ENCODE measurements around the gene CHST3. TPM values are rescaled to one million over a fixed set of nuclear protein-coding genes. Genes with fewer than 3 reads are reported as not detected.

The CHST3 gene
- total and polyA plus RNA-seq, 4 donors, result 2.2 to 13.7 (median 8.0) TPM

DNA sequence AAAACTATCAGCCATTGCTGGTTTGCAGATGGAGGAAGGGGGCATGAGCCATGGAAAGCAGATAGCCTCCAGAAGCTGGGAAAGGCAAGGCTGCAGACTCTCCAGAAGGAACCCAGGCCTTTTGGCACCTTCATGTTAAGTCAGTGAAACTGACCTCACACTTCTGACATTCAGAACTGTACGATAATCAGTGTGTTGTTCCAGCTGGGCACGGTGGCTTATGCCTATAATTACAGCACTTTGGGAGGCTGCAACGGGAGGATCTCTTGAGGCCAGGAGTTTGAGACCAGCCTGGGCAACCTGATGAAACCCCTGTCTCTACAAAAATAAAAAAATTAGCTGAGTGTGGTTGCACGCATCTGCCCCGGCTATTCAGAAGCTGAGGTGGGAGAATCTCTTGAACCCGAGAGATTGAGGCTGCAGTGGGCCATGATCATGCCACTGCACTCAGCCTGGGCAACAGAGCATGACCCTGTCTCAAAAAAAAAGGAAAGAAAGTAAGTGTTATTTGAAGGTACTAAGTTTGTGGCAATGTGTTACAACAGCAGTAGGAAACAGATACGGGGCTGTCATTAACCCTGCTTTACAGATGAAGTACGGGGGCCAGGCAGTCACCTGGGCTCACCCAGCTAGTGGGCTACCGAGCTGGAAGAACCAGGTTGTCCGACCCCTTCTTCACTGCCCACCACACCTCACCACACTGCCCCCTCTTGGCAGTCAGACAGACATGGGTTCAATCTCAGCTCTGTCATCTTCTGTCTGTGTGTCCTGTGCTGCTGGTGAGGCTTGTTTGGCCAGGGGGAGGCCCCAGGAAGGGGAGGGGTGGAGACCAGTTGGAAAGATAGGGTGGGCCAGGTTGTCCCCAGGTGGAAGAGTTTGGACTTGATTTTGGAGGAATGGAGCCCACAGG is 18.3 kb downstream of the CHST3 start:
- no peak for TF ChIP-seq CTCF (IDR thresholded peaks at IDR 0.05; ENCODE audit: control extremely low read depth, extremely low read depth)
- ATAC-seq (ENCODE audit: insufficient read depth, low FRiP score), result no peak
- Histone ChIP-seq H3K9ac (ENCODE audit: insufficient read depth in 1 of 2, low read length in 2 of 2) (no peak overlapping the region), H3K36me3 (ENCODE audit: control insufficient read depth in 4 of 4, insufficient read depth in 4 of 4, low read length in 4 of 4) (no peaks in the 10 kb centered on the region), H3K27ac (ENCODE audit: low read depth in 1 of 2, low read length in 1 of 2) (peak overlapping the region in 1 of 2 donors; percentile 15), H3K9me3 (ENCODE audit: control insufficient read depth in 4 of 4, insufficient read depth in 3 of 4, low read length in 3 of 4) (no peaks in the 10 kb centered on the region), H3K27me3 (ENCODE audit: control insufficient read depth in 3 of 3, insufficient read depth in 3 of 3, low read length in 2 of 3) (no peaks in the 10 kb centered on the region), H3K4me3 (no peak overlapping the region), H3K4me1 (ENCODE audit: control insufficient read depth in 5 of 5, insufficient read depth in 5 of 5, low read length in 5 of 5) (peaks cover 34 to 84% (median 50%) of the 10 kb centered on the region in 5 donors)
- DNase-seq, result no peak
- 84 to 95% methylated on average over 10 of the region's 10 CpGs for WGBS, 2 donors

GRCh38 chr10:71984126-71984808 is 20.1 kb downstream of the CHST3 start:
- no peak overlapping the region for H3K9ac ChIP-seq (ENCODE audit: insufficient read depth in 1 of 2, low read length in 2 of 2)
- no peaks in the 10 kb centered on the region for H3K36me3 ChIP-seq (ENCODE audit: control insufficient read depth in 4 of 4, insufficient read depth in 4 of 4, low read length in 4 of 4)
- H3K4me3 ChIP-seq, result no peak overlapping the region
- peaks cover 29 to 76% (median 50%) of the 10 kb centered on the region in 5 donors for H3K4me1 ChIP-seq (ENCODE audit: control insufficient read depth in 5 of 5, insufficient read depth in 5 of 5, low read length in 5 of 5)
- ATAC-seq (ENCODE audit: insufficient read depth, low FRiP score), result no peak
- peak overlapping the region in 1 of 2 donors; percentile 58 for H3K27ac ChIP-seq (ENCODE audit: low read depth in 1 of 2, low read length in 1 of 2)
- no peaks in the 10 kb centered on the region for H3K9me3 ChIP-seq (ENCODE audit: control insufficient read depth in 4 of 4, insufficient read depth in 3 of 4, low read length in 3 of 4)
- H3K27me3 ChIP-seq (ENCODE audit: control insufficient read depth in 3 of 3, insufficient read depth in 3 of 3, low read length in 2 of 3), result no peaks in the 10 kb centered on the region
- no peak for TF ChIP-seq CTCF (IDR thresholded peaks at IDR 0.05; ENCODE audit: control extremely low read depth, extremely low read depth)
- DNase-seq, result no peak
- 87 to 95% methylated on average over 15 of the region's 15 CpGs for WGBS, 2 donors

DNA sequence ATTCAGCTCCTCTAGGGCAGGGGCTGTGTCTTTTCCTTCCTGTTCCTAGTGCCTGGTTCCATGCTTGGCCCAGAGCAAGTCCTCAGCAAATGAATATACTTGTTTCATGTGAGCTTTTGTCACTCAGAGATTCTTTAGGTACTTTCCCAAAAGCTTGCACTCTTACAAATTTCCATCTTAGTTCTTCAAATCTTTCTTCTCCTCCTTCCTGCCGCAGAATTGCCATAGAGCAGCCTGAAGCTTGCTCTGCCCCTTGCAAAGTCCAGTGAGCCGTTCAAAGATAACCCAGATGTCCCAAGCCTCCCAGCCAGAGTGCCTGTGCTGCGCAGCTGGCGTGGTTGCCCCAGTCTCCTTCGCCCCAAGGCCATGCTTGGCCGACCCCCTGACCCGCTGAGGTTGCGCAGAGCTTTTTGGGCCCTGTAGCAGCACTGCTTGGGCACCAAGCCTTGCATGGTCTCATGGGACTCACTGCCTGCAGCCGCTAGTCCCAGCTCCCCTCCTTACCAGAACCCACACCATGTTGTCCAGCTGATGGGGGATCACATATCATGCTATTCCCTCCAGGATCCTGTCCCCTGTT is 20.7 kb downstream of the CHST3 start:
- H3K9ac ChIP-seq (ENCODE audit: insufficient read depth in 1 of 2, low read length in 2 of 2), result peak overlapping the region in 1 of 2 donors; percentile 13
- no peaks in the 10 kb centered on the region for H3K27me3 ChIP-seq (ENCODE audit: control insufficient read depth in 3 of 3, insufficient read depth in 3 of 3, low read length in 2 of 3)
- ATAC-seq (ENCODE audit: insufficient read depth, low FRiP score), result no peak
- no peaks in the 10 kb centered on the region for H3K36me3 ChIP-seq (ENCODE audit: control insufficient read depth in 4 of 4, insufficient read depth in 4 of 4, low read length in 4 of 4)
- WGBS, 2 donors, result 89 to 91% methylated on average over 9 of the region's 9 CpGs
- H3K9me3 ChIP-seq (ENCODE audit: control insufficient read depth in 4 of 4, insufficient read depth in 3 of 4, low read length in 3 of 4), result no peaks in the 10 kb centered on the region
- TF ChIP-seq CTCF (IDR thresholded peaks at IDR 0.05; ENCODE audit: control extremely low read depth, extremely low read depth), result no peak
- H3K4me3 ChIP-seq, result no peak overlapping the region
- peaks cover 25 to 70% (median 50%) of the 10 kb centered on the region in 5 donors for H3K4me1 ChIP-seq (ENCODE audit: control insufficient read depth in 5 of 5, insufficient read depth in 5 of 5, low read length in 5 of 5)
- peak overlapping the region; percentile 58 to 74 for H3K27ac ChIP-seq (ENCODE audit: low read depth in 1 of 2, low read length in 1 of 2)
- no peak for DNase-seq

Measured in lung (tissue), 12 donors.